Measurements from ENCODE around the gene BBIP1.
"Not testable (repeated sequence)": the region's sequence is repeated elsewhere in the genome, so short reads cannot be mapped to it uniquely, and the experiment has no call there.

BBIP1 gene

DNA sequence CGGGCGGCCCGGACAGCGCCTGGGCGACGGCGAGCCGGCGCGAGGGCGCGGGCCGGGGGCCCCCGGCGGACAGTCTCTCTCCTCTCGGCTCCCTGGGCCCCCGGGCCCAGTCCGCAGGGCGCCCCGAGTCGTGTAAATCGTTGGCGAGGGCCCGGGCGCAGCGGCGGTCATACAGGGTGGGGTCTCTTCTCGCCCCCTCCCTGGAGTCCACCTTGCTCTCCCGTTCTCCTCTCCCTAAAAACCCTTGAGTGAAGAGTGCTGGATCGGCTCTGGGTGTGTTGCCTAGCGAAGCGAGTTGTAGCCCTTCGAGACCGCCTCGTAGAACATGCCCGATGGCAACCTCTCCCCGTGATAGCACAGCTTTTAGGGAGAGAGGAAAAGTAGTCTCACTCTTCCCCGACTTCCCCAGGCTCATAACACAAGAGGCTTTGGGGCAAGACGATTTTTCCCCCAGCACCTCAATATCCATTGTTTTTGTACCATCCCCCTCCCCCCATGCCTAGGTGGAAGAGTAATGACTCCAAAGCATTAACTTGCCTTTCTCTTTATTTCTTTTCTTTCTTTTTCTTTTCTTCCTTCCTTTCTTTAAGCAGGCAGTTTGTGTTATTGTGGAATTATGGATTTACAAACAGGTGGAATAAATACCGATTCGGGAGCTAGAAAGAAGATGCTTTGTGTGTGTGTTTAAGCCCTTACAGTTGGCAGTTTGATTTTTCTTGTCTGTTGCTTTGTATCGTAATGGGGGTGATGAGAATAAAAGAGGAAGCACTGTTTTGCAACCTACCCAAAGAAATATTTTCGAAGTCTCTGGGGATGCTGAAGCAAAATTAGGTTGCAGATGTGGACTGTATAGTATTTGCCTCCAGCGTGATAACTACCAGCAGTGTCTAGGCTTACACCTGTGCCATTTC is 1.2 kb upstream of the BBIP1 start:
- no peak for DNase-seq (ENCODE audit: low read depth)

DNA sequence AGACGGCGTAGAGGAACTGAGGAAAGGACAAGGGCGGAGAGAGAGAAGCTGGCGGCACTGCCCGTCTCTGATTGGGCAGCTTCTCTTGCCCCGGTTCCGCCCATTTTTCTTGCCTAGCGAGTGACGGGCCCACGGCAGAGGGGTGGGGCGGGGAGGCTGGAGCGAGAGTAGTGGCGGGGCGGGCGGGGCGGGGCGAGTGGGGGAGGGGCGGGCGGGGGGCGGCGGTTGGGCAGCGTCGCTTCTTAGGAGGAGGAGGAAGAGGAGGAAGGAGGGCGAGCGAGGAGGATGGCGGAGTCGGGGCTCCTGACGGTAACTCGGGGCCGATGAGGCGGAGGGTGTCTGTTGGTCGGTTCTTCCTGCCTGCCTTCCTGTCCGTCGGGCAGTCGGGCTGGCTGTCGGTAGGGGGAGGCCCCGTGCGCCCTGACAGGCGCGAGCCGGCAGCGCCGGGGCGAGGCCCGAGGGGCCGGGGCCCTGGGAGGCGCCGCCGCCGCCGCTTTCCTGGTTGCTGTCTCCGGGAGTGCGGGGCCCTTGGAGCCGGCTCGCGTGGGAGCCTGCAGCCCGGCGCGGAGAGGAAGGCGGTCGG is 460 bp upstream of the BBIP1 start, which contains the start of gene SHOC2:
Gene SHOC2 (plus strand): TSS at position 256 of the 583 bp plus-strand sequence. CDS start 44,755 bp downstream, outside the sequence.
- DNase-seq (ENCODE audit: low read depth) = no peak

DNA sequence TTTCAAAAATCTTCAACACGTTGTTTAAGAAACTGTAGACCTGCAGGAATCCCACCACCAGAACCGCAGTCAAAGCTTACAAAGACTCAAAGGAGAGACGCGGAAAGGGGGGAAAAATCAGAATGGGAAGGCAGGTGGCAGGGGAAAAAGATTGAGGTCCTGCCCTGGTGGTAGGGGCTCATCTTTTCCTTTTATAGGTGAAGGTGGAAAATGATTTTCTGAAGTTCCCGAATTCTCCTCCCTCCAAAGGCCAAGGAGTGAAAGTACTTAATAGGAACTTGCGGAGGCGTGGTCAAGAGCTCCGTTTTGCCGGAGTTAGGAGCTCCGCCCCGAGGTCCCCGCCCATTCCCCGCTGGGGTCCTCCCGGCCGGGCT is 724 bp downstream of the BBIP1 start:
- peak; percentile 74 for DNase-seq (ENCODE audit: low read depth)

DNA sequence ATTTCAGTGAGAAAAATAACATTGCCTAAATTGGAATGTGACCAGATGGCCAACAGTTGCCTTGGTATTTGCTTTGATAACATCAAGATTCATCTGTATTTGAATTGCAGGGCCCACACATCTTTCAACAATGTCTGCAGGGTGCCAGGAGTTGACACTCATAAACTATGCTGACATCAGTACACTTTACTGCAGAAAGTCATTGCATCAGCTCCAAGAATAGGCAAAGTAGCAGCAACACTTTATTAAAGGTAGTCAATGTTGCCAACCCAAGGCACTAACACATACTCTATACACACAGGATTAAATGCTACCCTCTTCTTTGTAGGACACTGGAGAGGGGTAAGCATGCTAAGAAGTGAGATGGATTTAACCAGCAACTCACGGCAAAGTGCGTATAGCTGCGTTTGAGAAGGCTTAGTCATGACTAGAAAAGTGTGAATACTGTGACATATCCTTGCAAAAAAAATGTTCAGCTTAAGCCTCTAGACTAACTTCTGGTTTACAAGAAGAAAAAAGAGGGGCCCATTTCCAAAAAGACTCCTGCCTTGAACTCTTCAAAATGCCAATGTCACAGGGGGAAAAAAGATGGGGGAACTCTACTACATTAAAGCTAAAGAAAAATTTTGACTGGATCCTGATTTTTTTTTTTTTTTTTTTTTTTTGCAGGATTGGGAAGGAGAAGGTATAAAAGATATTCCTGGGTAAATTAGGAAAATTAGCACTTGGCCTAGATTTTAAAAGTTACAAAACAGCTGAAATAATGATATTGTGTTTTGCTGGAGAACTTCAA is 2.2 kb downstream of the BBIP1 start:
- peak; percentile 68 for DNase-seq (ENCODE audit: low read depth)

DNA sequence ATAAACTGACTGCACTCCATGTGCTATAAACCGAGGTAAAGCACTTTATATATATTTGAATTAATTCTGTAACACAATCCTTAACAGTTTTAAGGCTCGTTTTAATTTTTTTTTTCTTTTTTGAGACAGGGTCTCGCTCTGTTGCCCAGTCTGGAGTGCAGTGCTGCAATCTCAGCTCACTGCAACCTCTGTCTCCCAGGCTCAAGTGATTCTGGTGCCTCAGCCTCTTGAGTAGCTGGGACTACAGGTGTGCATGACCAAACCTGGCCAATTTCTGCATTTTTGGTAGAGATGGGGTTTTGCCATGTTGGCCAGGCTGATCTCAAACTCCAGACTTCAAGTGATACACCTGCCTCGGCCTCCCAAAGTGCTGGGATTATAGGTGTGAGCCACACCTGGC is 3.4 kb downstream of the BBIP1 start:
- DNase-seq (ENCODE audit: low read depth) = not testable (repeated sequence)

DNA sequence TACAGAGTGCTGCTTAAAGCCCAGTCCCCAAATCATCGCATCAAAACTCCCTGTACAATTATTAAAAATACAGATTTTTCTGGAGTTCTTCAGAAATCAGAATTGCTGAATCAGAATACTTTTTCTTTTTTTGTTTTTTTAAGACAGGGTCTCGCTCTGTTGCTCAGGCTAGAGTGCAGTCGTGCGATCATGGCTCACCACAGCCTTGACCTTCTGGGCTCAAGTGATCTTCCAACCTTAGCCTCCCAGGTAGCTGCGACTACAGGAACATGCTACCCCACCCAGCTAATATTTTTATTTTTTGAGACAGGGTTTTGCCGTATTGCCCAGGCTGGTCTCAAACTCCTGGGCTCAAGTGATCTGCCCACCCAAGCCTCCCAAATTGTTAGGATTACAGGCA is 3.9 kb downstream of the BBIP1 start:
- DNase-seq (ENCODE audit: low read depth) = no peak

DNA sequence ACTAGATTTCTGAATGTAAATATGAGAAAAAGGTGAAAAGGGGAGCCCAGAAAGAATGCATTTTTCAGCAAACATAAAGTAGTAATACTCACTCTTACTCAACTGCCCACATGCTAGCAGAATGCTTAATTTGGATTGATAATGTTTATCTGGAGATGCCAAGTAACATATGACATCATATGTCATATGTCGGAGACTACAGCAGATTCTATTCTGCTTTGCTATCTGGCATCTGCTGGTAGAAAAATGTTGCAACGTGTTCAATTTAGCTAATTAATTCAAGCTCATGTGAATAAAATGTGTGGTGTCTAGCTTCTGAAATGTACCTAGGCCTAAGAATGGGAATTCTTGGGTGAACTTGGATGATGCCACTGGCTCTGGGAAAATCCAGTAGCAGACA is 4.5 kb downstream of the BBIP1 start:
- no peak for DNase-seq (ENCODE audit: low read depth)

DNA sequence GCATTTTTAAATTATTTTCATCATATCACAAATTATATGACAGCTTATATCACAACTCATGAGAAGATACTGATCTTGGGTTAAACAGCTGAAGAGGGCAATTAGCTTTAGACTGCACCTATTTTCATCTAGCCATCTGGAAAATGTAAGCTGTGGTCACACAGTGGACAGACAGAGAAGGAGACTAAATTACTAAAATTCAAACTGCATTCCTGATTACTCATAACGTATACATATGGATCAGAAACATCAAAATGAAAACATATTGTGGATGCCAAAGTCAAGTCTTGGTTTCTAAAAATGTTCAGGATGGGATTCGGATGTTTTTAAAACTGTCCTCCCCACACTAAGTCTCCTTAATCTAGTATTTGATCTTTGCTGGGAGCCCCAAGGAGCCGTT is 6.6 kb downstream of the BBIP1 start:
- no peak for DNase-seq (ENCODE audit: low read depth)

DNA sequence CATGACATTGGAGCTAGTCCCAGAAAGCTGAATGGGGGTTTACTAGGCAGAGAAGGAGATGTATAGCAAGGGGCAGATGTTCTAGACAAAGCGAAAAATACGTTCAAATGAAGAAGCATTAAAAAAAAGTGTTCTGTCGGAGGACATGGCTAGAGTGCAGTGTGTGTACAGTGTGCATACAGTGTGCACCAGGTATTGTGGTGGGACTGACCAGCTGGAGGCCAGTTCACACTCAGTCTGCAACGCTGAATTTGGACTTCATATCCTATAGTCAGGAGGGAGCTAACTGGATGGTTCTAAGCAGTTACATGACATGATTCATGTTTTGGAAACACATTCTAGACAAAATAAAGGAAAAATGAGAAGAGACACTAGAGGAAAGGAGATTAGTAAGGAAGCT is 8.8 kb downstream of the BBIP1 start:
- DNase-seq (ENCODE audit: low read depth) = no peak

DNA sequence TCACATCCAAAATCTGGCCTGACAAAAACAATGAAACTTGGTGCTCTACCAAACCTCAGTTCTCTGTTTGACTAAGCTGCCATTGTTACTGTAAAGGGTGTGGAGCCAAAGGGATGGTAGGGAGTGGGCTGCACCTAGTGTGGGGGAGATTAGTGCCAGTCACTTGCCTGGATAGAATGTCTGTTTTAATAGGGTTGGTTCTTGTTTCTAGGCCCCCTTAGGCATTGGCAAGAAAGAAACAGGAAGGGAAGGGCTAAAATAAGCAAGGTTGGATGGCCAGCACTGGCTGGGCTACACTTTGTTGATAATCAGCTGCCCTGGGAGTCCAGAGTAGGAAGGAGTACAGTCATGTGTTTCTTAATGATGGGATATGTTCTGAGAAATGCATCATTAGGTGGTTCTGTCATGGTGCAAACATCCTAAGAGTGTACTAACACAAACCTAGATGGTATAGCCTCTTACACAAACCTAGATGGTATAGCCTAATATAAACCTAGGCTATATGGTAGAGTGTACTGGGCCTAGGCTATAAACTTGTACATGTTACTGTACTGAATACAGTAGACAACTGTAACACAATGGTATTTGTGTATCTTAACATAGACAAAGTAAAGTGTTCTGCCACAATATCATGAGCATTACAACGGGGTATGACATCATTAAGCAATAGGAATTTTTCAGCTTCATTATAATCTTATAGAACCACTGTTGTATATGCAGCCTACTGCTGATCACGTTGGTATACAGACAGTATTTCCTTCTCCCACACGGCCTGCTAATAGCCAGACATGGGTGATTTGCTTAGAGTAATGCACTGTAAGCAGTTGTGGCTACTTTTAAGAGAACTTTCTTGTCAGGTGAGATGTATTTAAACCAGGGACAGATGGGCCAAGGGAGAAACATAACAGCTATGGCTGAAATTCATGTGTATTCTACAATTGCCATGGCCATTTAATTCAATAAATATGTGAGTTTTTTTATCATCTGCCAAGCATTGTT is 15.4 kb downstream of the BBIP1 start:
- DNase-seq (ENCODE audit: low read depth) = no peak

DNA sequence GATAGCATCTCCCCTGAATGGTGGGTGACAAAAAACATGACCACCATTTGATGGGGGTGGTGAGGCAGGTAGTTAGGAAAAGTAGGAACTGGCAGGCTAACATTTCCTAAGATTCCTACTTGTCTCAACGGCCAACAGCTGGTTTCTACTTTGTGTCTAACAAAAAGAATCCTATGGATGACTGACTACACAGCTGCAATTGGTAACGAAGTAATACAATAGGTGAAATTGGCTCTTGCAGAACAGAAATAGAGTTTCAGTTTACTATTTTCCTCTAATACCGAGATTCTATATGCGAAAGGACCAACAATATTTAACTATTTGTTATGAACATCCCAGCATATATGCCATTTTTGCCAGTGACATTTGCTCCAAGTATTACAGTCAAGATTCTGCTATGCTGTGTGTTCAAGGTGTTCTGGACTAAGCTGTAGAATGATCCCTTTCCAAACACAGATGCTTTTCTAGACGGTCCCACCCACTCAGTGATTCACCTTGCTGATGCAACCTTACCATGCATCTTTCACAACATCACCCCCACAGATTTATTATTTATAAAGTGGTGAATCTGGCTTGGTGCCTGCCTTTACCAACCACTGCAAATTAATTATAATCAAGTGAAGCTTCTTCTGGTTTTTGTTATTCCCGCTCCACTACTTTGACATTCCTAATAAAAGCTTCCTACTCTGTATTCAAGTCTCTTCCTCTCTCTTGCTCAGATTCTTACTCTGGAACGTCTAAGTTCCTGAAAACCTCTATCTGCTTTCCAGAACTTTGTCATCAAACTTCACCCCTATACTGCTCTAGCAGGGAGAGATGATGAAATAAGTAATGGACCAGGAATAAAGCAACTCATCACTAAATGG is 16.8 kb downstream of the BBIP1 start:
- DNase-seq (ENCODE audit: low read depth) = no peak

DNA sequence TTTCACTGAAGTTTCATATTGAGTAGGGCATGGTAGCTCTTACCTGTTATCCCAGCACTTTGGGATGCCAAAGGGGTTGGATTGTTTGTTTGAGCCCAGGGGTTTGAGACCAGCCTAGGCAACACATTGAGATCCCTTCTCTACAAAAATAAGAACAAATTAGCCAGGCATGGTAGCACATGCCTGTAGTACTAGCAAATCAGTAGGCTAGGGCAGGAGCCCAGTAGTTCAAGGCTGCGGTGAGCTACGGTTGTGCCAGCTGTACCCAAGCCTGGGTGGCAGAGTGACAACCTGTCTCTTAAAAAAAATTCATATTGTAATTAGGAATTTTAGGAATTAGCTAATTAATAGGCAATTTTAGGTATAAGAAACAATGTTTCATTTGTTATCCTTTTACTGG is 18.0 kb downstream of the BBIP1 start:
- no peak for DNase-seq (ENCODE audit: low read depth)

DNA sequence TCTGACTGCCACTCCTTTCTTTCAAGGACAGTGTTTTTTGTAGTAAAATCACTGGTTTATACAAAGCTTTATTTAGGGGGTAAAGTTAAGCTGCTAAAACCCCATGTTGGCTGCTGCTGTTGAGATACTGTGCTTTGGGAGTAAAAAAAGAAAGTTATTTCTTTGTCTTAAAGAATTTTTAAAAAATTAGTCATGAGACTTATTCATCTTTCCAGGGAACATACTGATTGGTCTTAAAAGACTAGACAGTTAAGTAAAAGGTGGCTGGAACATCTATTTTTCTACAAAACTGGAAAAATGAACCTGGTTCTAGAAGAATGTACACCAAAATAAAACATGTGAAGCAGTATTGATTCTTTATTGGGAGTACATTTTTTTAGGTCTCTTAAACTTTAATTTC is 20.6 kb downstream of the BBIP1 start:
- no peak for DNase-seq (ENCODE audit: low read depth)

DNA sequence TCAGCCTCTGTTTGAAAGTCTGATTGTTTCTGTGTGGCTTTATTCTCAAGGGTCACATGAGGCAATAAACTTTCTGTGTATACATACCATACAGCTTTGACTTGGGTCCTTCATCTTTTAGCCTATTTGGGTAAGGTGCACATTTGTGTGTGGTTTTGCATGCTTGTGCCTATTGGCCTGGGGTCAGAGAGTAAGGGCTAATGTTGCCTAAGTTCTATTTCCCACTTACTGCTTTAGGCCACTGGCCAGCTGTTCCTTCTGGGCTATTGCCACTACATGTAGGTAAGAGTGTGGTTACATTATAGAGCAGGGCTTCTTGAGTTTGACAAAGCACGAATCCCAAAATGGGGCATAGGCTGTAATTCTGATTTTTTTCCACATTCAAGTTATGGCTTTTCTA is 21.8 kb downstream of the BBIP1 start:
- DNase-seq (ENCODE audit: low read depth) = no peak

DNA sequence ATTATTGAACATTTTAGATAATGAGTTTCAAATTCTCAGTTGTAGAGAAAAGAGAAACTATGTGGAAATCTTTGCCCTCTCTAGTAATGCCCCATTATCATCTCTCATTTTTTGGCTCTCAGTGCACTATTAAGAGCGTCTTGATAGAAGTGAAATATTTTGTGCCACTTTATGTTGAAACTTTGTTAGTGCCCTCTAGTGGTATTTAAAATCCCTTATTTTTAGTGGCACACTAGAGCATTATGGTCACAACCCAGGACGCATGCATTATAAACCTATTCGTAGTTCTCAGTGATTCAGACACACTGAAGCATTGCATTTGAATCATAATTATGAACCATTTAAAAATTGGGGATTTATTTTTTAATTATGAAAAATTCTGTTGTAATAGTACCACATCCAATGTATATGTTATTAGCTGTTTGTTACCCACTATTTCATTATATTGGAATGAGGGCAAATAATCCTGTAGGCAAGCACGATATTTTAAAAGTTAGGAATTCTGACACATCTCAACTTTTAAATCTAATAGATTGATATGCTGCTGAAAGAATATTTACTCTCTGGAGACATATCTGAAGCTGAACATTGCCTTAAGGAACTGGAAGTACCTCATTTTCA is 25.3 kb downstream of the BBIP1 start:
- no peak for DNase-seq (ENCODE audit: low read depth)

DNA sequence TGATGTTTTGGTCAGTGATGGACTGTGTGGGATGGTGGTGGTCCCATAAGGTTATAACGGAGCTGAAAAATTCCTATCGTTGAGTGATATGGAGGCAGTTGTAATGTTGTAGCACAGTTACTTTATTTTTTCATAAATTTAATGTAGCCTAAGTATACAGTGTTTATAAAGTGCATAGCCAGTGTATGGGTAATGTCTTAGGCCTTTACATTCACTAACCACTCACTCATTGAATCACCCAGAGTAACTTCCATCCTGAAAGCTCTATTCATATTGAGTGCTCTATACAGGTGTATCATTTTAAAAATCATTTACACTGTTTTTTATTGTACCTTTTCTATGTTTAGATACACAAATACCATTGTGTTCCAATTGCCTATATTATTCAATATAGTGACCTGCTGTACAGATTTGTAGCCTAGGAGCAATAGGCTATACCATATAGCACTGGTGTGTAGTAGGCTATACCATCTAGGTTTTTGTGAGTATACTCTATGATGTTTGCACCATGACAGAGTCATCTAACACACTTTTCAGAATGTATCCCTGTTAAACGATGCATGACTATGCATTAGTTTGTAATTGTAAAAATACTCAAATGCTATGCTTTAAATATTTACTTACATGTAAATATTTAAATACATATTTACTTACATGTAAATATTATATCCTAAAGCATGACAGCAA is 26.2 kb downstream of the BBIP1 start:
- no peak for DNase-seq (ENCODE audit: low read depth)

DNA sequence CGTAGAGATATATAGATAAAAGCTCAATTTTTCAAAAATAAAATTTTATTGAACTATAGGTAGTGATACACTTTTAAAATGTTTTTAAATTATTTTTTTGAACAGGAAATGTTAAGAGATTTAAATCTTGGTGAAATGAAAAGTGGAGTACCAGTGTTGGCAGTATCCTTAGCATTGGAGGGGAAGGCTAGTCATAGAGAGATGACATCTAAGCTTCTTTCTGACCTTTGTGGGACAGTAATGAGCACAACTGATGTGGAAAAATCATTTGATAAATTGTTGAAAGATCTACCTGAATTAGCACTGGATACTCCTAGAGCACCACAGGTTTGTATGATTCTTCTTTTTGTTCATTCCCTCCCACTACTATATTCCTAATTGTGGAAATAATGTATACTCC is 31.4 kb downstream of the BBIP1 start:
- no peak for DNase-seq (ENCODE audit: low read depth)

DNA sequence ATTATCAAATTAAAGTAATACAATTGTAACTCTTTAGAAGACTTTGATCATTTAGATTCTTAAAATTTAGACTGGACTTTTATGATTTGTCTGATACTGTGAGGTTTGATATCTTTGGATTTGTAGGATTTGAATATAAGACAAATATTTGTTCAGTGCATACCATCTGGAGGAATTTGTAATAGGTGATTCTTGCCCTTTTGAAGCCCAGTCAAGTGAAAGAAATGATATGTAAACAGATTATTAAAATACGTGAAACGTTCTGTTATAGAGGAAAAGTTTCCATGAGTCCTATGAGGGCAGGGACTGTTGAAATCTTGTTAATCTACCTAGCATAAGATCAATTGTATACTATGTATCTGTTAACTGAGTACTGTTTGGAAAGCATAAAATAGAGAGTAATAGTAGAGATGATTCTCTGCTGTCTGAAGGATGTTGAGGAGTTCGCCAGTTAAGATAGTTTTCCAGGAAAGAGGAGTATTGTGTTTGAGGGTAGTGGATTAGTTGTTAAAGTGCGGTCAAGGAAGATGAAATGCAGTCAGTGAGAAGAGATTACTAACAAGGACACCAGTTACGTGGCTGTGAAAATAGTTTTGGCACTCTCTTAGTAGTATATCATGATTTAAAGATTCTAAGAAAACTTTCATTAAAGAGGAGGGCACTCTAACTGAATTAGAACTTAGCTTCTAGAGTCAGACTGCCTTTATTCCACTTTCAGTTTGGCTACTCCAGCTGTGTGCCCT is 32.9 kb downstream of the BBIP1 start:
- no peak for DNase-seq (ENCODE audit: low read depth)

DNA sequence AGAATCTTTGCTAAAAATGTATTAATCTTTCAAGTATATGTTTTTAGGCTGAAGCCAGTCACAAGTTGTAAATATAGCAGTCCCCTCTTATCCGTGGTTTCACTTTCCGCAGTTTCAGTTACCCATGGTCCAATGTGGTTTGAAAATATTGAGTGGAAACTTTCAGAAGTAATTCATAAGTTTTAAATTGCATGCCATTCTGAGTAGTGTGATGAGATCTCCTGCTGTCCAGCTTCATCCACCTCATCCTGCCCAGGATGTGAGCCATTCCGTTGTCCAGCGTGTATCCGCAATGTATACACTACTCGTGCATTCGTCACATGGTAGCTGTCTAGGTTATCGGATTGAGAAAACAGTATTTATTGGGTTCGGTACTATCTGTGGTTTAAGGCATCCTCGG is 35.1 kb downstream of the BBIP1 start:
- no peak for DNase-seq (ENCODE audit: low read depth)
